ENCODE measurements around the gene GRAMD2A.

Gene GRAMD2A

DNA sequence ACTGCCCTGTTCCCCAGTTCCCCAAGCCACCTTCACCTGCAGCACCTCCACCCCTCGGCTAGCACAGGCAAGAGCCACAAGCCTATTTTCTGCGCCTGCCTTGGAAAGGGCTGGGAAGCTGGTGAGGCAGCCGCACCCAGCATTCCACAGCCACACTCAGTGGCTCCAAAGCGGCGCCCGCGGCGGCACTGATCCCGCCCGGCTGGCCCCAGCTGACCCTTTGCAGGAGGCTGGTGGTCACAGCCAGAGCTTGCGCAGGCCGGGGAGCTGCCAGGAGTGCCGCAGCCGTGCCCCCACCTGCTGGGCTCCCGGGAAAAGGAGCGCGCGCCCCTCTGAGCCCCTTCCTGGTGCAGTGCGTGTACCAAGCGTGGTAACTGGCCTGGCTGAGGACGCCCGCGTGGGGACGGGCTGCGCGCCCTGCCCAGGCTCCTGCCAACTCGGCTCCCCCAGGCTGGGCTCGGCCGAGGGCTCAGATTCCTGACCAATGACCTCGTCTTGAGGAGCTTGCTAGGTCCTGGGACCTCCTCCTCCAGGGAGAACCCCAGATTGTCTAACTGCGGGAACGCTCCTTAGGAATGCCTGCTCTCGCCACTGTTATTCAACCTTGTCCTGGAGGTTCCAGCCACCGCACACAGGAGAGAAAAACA, 13.3 kb downstream of the GRAMD2A start:
- Histone ChIP-seq H3K4me1 (ENCODE audit: control insufficient read depth, insufficient read depth, low read length) (peaks cover 6% of the 10 kb centered on the region; the same call in 1 of the 2 replicates), H3K36me3 (ENCODE audit: control insufficient read depth in 2 of 2, insufficient read depth in 1 of 2, low read length in 2 of 2) (no peaks in the 10 kb centered on the region), H3K27ac (ENCODE audit: extremely low read depth, low read depth, low read length) (peak overlapping the region; percentile 31; the same call in 1 of the 2 replicates), H3K4me3 (ENCODE audit: low read depth, low read length) (peak overlapping the region; percentile 9), H3K9me3 (ENCODE audit: control insufficient read depth, insufficient read depth, low read depth, low read length) (no peaks in the 10 kb centered on the region)
- CTCF ChIA-PET: interaction anchor here (0.6 to 1.4 kb wide), 4 partner anchors 12 to 563 kb away, joined by 3 to 10 read pairs (median 5); no protein-coding TSS in a partner anchor
- POLR2A ChIA-PET: interaction anchor here (0.6 kb wide), 1 partner anchor 441 kb away, joined by 3 read pairs; no protein-coding TSS in a partner anchor
- TF ChIP-seq, protein P1, sequence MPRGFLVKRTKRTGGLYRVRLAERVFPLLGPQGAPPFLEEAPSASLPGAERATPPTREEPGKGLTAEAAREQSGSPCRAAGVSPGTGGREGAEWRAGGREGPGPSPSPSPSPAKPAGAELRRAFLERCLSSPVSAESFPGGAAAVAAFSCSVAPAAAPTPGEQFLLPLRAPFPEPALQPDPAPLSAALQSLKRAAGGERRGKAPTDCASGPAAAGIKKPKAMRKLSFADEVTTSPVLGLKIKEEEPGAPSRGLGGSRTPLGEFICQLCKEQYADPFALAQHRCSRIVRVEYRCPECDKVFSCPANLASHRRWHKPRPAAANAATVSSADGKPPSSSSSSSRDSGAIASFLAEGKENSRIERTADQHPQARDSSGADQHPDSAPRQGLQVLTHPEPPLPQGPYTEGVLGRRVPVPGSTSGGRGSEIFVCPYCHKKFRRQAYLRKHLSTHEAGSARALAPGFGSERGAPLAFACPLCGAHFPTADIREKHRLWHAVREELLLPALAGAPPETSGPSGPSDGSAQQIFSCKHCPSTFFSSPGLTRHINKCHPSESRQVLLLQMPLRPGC (tag by site-specific recombination; IDR thresholded peaks at IDR 0.05): no peak
- TF ChIP-seq ZNF416 (tag by site-specific recombination; IDR thresholded peaks at IDR 0.05) (no peak), SETDB1 (IDR thresholded peaks at IDR 0.05; ENCODE audit: insufficient read length, low read length) (no peak), ZNF292 (tag by site-specific recombination; IDR thresholded peaks at IDR 0.05; ENCODE audit: borderline replicate concordance, low read depth) (no peak), ZNF670 (tag by site-specific recombination; IDR thresholded peaks at IDR 0.05; ENCODE audit: low read depth) (no peak), ZNF140 (tag by site-specific recombination; IDR thresholded peaks at IDR 0.05) (no peak), ZBTB8A (tag by site-specific recombination; IDR thresholded peaks at IDR 0.05) (peak; percentile 38), ZBTB26 (tag by site-specific recombination; optimal IDR thresholded peaks at IDR 0.05) (peak; percentile 21), ZNF311 (tag by site-specific recombination; IDR thresholded peaks at IDR 0.05; ENCODE audit: borderline replicate concordance) (no peak), ZFP37 (tag by site-specific recombination; IDR thresholded peaks at IDR 0.05) (no peak), ZNF677 (tag by site-specific recombination; IDR thresholded peaks at IDR 0.05) (0 out of 2 replicates have a peak, but pooled peaks have one; percentile 3), ZNF600 (tag by site-specific recombination; IDR thresholded peaks at IDR 0.05) (0 out of 2 replicates have a peak, but pooled peaks have one; percentile 47), GLIS2 (tag by site-specific recombination; IDR thresholded peaks at IDR 0.05) (peak; percentile 61; the same call in 1 of the 2 replicates), ZNF423 (tag by site-specific recombination; IDR thresholded peaks at IDR 0.05) (0 out of 2 replicates have a peak, but pooled peaks have one; percentile 11), ZNF211 (tag by site-specific recombination; IDR thresholded peaks at IDR 0.05; ENCODE audit: low read depth) (no peak), HIC1 (tag by site-specific recombination; IDR thresholded peaks at IDR 0.05) (peak; percentile 52; the same call in 1 of the 2 replicates), ZNF221 (tag by site-specific recombination; IDR thresholded peaks at IDR 0.05; ENCODE audit: borderline replicate concordance) (no peak), ZNF354C (tag by site-specific recombination; IDR thresholded peaks at IDR 0.05; ENCODE audit: borderline replicate concordance, low read depth) (no peak), ZXDB (tag by site-specific recombination; IDR thresholded peaks at IDR 0.05) (no peak), ZNF398 (tag by site-specific recombination; IDR thresholded peaks at IDR 0.05) (no peak), ZNF175 (tag by site-specific recombination; IDR thresholded peaks at IDR 0.05) (no peak)
- TF ChIP-seq, protein P2, sequence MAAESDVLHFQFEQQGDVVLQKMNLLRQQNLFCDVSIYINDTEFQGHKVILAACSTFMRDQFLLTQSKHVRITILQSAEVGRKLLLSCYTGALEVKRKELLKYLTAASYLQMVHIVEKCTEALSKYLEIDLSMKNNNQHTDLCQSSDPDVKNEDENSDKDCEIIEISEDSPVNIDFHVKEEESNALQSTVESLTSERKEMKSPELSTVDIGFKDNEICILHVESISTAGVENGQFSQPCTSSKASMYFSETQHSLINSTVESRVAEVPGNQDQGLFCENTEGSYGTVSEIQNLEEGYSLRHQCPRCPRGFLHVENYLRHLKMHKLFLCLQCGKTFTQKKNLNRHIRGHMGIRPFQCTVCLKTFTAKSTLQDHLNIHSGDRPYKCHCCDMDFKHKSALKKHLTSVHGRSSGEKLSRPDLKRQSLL (tag by site-specific recombination; IDR thresholded peaks at IDR 0.05): no peak
- TF ChIP-seq, protein P3, sequence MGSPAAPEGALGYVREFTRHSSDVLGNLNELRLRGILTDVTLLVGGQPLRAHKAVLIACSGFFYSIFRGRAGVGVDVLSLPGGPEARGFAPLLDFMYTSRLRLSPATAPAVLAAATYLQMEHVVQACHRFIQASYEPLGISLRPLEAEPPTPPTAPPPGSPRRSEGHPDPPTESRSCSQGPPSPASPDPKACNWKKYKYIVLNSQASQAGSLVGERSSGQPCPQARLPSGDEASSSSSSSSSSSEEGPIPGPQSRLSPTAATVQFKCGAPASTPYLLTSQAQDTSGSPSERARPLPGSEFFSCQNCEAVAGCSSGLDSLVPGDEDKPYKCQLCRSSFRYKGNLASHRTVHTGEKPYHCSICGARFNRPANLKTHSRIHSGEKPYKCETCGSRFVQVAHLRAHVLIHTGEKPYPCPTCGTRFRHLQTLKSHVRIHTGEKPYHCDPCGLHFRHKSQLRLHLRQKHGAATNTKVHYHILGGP (tag by site-specific recombination; IDR thresholded peaks at IDR 0.05): no peak
- TF ChIP-seq, protein P4, sequence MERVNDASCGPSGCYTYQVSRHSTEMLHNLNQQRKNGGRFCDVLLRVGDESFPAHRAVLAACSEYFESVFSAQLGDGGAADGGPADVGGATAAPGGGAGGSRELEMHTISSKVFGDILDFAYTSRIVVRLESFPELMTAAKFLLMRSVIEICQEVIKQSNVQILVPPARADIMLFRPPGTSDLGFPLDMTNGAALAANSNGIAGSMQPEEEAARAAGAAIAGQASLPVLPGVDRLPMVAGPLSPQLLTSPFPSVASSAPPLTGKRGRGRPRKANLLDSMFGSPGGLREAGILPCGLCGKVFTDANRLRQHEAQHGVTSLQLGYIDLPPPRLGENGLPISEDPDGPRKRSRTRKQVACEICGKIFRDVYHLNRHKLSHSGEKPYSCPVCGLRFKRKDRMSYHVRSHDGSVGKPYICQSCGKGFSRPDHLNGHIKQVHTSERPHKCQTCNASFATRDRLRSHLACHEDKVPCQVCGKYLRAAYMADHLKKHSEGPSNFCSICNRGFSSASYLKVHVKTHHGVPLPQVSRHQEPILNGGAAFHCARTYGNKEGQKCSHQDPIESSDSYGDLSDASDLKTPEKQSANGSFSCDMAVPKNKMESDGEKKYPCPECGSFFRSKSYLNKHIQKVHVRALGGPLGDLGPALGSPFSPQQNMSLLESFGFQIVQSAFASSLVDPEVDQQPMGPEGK (tag by site-specific recombination; IDR thresholded peaks at IDR 0.05): peak; percentile 52

Measured in HEK293 (cell line).